AG20443 (cell line): Measurements from ENCODE around the gene TRIAP1.

Experiments used
- DNase-seq: peaks from one replicate; pipeline ENCODE4 v3.0.0; 2012; ENCODE audit warnings: low spot score, mixed read lengths

Gene TRIAP1

DNA sequence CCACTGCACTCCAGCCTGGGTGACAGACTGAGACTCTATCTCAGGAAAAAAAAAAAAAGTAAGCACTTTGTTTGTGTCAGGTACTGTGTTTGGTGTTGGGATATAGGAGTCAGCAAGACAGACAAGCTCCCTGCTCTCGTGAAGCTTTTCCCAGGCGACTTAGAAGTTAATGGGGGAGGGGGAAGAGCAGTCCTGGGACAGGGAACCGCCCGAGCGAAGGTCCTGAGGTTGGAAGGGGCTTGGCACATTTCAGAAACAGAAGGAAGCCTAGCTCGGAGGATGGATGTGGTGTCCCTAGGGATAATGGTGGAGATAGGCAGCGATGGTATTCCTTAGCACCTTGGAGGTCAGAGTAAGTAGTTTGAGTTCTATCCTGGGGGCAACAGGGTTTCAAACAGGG lies 16.8 kb downstream of the TRIAP1 start:
- no peak for DNase-seq

GRCh38 chr12:120428597-120429229 lies 17.5 kb downstream of the TRIAP1 start:
- no peak for DNase-seq

GRCh38 chr12:120425797-120426196 lies 20.4 kb downstream of the TRIAP1 start:
- DNase-seq = no peak

GRCh38 chr12:120422892-120423456 lies 23.2 kb downstream of the TRIAP1 start:
- no peak for DNase-seq

- DNase-seq = no peak
Observed at GRCh38 chr12:120421701-120422100, 24.5 kb downstream of the TRIAP1 start.

- no peak for DNase-seq
Observed at GRCh38 chr12:120417917-120418580, 28.1 kb downstream of the TRIAP1 start.

DNA sequence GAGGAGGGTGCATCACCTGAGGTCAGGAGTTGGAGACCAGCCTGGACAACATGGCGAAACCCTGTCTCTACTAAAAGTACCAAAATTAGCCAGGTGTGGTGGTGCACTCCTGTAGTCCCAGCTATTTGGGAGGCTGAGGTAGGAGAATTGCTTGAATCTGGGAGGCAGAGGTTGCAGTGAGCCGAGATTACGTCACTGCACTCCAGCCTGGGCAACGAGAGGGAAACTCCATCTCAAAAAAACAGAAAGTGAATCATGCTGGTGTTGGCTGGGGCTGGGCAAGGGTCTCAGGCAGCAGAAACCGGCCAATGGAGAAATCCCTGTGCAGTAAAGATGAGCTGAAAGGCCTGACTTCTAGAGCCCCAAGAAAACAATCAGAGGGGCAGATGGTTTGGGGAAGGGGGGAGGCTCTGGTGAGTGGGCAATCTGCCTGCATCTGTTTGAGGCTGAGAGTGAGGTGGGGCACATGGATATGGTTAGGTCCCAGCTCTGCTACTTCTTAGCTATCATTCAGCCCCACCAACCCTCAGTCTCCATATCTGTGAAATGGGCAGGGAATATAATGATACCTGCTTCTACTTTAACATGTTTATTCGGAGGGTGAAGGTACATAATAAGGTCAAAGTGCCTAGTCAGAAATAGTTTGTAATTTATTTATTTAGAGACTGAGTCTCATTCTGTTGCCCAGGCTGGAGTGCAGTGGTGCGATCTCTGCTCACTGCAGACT lies 29.5 kb downstream of the TRIAP1 start:
- no peak for DNase-seq

DNA sequence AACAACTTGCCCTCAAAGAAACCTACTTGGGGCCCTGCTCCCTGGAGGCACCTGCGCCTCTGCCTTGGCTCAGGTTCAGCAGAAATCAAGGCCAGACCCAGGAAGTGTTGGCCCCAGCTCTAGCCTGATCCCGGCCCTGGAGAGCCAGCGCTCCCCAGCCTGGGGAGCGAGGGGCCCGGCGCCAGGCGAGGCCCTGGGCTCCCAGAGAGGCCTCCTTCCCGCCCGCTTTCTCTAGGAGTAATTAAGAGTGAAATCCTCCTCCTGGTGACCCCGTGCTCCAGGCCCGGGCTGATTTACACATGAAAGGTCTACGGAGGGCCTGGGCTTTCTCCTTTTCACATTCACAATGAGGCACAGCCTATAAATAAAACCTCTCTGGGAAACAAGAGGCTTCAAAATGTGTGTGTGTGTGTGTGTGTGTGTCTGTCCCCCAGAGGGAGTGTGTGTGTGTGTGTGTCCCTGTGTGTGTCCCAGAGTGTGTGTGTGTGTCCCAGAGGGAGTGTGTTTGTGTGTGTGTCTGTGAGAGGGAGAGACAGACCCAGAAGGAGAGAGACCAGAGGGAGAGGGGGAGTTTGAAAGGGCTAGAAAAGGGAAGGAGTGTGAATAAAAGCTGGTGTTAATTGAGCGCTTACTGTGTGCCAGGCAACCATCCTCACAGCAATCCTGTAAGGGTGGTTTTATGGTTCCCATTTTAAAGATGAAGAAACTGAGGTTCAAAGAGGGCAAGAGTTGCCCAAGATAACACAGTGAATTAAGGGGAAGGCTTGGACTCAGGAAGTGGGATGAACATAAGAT lies 32.1 kb downstream of the TRIAP1 start:
- no peak for DNase-seq

- DNase-seq = no peak
Observed at GRCh38 chr12:120412421-120412820, 33.8 kb downstream of the TRIAP1 start.

DNA sequence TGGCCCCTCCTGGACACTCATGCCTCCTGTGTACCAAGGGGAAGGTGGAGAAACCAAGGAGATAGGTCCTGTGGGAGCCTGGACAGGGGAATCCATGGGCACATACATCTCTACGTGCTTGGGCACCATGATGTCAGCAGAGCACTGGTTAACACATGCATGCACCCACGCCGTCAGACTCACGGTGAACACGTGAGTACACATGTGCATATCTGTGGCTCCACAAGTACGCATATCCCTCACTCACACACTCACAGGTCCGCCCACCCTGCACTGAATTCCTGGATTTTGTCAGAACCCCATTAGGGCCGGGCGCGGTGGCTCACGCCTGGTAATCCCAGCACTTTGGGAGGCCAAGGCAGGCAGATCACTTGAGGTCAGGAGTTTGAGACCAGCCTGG lies 37.4 kb downstream of the TRIAP1 start:
- DNase-seq = no peak

DNA sequence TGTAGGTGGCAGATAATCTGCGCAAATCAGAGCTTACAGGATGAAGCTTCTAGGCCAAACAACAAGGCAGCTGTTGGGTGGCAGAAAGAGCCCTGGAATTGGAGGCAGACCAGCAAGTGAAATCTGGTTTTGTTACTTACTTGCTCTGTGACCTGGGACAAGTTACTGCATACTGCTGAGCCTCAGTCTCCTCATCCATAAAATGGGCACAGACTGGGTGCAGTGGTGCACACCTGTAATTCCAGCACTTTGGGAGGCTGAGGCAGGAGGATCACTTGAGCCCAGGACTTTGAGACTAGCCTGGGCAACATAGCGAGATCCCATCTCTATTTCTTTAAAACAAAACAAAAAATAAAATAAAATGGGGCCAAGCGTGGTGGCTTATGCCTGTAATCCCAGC lies 39.6 kb downstream of the TRIAP1 start:
- no peak for DNase-seq

- DNase-seq = no peak
Observed at GRCh38 chr12:120406069-120406468, 40.1 kb downstream of the TRIAP1 start.

DNA sequence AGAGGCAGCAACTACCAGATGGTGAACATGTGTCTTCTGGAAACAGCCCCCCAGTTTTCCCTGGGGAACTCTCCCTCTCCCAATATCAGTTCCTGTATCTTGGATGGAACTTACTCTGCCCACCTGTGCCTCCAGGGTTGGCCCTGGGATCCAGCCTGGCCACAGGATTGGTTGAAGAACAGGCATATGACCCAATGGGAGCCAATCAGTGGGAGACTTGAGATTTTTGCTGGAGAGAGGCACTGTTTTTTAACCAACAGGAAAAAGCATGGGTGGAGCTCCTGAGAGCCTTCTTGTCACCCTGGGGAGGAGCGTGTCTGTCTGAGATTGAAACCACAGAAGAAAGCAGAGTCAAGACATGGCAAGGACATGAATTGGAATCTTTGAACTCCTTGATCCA lies 41.9 kb downstream of the TRIAP1 start:
- no peak for DNase-seq

GRCh38 chr12:120403869-120404268 lies 42.3 kb downstream of the TRIAP1 start:
- DNase-seq = no peak

- DNase-seq = no peak
Observed at GRCh38 chr12:120402217-120402616, 44.0 kb downstream of the TRIAP1 start.

GRCh38 chr12:120399531-120399930 lies 46.7 kb downstream of the TRIAP1 start:
- no peak for DNase-seq

GRCh38 chr12:120397824-120398540 lies 48.2 kb downstream of the TRIAP1 start:
- no peak for DNase-seq

DNA sequence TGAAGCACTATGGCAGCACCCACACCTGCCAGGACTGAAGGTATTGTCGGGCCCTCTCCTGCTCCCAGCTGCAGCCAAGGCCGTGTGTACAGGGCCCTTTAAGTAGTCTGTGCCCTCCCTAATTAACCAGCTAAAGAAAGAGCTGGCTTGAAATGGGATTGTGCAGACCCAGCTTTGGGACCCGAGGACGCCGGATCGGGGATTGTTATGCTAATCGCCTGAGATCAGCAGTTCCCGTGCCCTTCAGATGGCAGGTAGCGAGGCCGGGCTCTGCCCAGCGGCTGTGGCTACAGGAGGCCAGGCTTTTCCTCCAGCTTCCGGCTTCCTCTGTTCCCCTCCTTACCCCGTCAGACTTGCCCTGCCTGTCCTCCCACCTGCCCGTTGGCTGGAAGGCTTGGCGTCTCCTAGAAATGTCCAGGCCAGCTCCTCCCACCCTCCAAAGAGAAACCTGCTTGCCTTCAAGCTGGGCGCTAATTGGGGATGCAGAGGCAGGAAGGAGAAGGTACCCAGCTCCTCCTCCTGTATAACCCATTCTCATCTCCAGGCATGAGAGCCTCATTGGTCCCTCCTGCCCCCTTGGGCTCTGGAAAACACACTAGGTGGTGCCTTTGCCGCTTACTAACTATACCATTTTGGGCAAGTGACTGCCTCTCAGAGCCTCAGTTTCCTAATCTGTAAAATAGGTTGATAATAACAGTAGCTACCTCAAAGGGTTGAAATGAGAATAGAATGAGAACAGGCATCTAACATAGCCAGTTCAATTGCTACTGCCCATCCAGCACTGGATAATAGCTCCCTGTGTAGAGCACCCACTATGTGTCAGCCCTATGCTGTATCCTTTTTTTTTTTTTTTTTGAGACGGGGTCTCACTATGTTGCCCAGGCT lies 51.5 kb downstream of the TRIAP1 start:
- DNase-seq = no peak
